Fibroblast of skin of abdomen (primary cell): ENCODE data around the gene SLC39A3.

Source experiments
- DNase-seq: peaks from one replicate; pipeline ENCODE4 v3.0.0-alpha.2; 2013

SLC39A3 gene

GRCh38 chr19:2768365-2769132, 28.7 kb upstream of the SLC39A3 start:
- DNase-seq: no peak

DNA sequence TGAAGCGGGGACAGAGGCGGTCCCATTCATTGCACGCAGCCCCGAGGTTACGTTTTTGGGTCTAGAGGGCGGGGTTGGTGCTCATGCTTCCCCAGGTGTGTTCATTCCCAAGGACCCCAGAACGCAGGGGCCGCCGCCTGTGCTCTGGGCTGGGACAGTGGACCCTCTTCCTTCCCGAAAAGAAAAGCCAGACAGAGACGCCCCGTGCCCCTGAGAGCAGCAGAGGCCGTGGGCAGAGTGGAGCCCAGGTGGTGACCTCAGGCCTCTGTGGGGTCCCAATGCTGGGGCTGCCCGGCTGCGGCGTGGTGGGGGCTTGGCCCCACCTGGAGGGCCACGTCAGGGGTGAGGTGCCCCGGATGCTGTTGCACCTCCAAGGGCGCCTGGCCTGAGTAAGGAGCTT, 27.9 kb upstream of the SLC39A3 start:
- no peak for DNase-seq

DNA sequence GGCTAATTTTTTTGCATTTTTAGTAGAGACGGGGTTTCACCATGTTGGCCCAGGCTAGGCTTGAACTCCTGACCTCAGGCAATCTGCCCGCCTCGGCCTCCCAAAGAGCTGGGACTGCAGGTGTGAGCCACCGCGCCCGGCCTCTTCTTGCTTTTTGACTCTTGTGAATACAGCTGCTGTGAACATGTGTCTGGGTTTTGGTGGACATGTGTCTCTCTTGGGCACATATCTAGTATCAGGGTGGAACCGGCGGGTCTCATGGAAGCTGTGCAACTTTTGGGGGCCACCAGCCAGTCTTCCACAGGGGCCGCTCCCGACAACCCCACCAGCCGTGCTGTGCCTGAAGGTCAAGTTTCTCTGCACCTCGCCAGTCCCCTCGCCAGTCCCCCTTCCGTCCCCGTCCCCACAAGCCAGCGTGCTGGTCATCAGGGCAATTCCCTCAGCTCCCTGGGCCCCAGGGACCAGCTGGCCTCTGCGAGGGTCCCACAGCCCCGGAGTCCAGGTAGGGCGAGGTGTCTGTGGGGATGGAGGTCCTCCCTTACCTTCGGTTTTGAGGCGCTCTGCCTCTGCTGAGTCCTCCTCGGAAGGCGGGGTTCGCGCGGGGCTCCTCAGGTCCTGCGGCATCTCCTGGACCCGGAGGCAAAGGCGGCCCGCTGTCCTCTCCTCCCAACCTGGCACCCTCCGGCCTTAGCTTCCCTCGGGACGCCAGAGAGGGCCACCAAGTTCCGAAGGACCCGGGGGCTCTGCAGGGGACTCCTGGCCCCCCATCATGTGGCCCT, 27.0 kb upstream of the SLC39A3 start:
- DNase-seq: no peak

DNA sequence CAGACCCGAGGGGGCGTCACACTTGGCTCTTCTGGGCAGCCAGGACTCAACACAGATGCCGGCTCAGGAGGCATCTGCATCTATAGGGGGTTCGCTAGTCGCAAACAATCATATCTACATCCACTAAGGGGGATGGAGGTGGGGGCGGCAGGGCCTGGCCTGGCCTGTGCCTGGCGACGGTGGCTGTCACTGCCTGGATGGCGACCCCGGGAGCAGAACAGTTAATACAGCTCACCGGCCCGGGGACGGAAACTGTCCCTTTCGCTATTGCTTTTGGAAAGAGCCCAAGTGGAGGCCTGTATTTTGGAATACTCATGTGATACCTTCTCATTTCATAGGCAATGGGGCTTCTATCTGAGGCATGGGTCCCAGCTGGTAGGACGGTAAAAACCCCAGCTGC, 25.6 kb upstream of the SLC39A3 start:
- DNase-seq: no peak

GRCh38 chr19:2764945-2765344, 25.1 kb upstream of the SLC39A3 start:
- no peak for DNase-seq

DNA sequence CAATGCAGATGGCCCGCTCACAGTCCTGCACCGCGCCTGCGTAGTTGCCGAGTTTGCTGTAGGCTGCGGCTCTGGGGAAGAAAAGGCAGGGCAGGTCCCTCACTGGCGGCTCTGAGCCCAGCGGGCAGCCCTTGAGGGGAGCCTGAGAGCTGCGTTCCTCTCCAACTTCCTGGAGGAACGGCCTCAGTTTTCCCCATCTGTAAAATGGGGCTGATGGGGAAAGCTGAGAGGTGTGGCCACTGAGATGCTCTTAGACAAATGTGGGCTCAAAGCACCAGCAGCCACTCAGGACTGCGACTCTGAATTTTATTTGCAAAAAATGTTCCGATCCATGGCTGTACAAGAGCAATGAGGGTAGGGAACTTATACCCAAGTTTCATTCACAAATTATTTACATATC, 23.9 kb upstream of the SLC39A3 start:
- DNase-seq: no peak

GRCh38 chr19:2762783-2763496, 23.1 kb upstream of the SLC39A3 start:
- DNase-seq: no peak

- no peak for DNase-seq
These were observed 22.3 kb upstream of the SLC39A3 start for GRCh38 chr19:2761876-2762782.

GRCh38 chr19:2761309-2761677, 21.5 kb upstream of the SLC39A3 start:
- DNase-seq: no peak

DNA sequence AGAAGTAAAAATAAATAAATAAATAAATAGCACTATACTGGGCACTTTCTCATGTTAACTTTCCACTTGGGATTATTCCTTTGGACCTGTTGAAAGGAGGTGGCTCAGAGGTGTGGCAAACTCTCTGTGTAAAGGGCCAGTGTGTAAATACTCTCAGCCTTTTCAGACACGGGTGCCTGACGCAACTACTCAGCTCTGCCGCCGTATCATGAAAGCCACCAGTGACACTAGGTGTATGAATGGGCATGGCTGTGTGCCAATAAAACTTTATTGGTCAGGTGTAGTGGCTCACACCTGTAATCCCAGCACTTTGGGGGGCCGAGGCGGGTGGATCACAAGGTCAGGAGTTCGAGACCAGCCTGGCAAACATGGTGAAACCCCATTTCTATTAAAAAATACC, 20.1 kb upstream of the SLC39A3 start:
- no peak for DNase-seq

DNA sequence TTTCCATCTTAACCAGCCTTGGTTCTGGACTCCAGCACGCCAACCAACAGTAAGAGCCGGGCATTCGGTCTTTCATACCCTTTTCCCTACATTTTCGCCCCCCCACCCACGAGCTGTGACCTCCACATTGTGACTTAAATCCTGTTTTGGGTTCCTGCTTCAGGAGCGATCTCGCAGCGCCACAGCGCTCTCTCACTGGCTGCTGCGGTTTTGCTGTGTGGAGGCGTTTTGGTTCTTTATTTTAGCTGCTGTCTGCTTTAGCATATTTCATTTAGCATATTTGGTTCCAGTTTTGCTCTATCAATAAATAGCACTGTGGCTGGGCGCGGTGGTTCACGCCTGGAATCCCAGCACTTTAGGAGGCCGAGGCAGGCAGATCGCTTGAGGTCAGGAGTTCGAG, 19.5 kb upstream of the SLC39A3 start:
- DNase-seq: no peak

GRCh38 chr19:2758601-2759313, 18.9 kb upstream of the SLC39A3 start:
- DNase-seq: no peak

GRCh38 chr19:2756921-2757881, 17.4 kb upstream of the SLC39A3 start:
- no peak for DNase-seq

- DNase-seq: no peak
These were observed 16.7 kb upstream of the SLC39A3 start for GRCh38 chr19:2756477-2756876.

GRCh38 chr19:2755811-2756210, 16.0 kb upstream of the SLC39A3 start:
- DNase-seq: no peak

DNA sequence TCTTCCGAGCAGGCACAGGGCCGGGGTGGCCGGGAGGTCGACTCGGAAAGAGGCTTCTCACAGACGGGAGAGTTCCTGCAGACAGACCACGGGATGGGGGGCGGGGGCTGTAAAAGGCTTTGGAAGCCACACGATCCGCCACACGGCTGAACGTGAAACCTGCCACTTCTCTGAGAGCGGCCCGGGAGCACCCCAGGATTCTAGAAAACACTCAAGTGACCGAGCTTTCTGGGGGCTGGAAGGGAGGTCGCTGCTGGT, 15.6 kb upstream of the SLC39A3 start:
- DNase-seq: no peak

- no peak for DNase-seq
These were observed 15.0 kb upstream of the SLC39A3 start for GRCh38 chr19:2754659-2755447.

DNA sequence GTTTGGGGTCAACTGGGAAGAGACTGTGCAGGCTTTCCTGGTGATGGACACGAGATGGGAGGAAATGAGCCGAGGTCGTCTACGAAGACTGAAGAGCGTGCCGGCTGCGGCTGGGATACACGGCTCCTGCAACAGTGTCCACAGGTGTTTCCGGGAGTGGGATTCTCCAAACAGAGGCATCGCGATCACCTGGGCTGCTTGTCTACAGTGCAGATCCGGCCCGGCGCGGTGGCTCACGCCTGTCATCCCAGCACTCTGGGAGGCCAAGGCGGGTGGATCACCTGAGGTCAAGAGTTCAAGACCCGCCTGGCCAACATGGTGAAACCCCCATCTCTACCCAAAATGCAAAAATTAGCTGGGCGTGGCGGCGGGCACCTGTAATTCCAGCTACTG, 11.6 kb upstream of the SLC39A3 start:
- no peak for DNase-seq

DNA sequence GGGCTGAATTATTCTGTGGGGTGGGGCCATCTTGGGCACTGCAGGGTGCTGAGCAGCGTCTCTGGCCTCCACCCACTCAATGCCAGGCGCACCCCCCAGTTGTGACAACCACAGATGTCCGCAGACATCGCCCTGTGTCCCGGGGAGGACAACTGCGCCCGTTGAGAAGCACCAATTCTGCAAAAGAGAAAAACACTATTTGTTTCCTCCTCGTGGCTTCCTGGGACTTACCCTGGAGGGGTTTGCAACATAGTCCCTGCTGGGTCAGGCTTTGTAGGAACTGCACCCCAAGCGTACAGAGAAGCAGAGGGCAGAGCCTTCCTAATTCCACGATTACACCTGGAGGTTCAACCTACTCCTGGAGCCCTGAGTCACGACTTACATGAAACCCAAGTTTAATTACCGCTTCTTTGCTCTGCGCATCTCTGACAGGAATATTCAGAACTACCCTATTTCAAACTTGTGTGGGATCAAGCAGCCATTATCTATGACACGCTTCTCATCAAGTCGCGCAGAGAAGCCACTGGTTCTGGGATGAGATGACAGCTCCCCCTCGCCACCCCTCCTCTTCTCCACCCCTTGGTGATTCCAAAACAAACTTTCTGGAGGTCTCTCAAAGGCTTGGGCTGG, 11.1 kb upstream of the SLC39A3 start:
- DNase-seq: no peak

- no peak for DNase-seq
These were observed 7.5 kb upstream of the SLC39A3 start for GRCh38 chr19:2747349-2747748.
